HG03460 (cell line): Measurements from ENCODE around the gene VASH2.
"Not testable (repeated sequence)": the region's sequence is repeated elsewhere in the genome, so short reads cannot be mapped to it uniquely, and the experiment has no call there.

Source experiments
- ATAC-seq: cut with Tn5 transposase; IDR thresholded peaks from one replicate; pipeline ENCODE4 v1.9.1; 2021; ENCODE audit not compliant: unreplicated experiment

Gene VASH2

GRCh38 chr1:212979340-212980122 is 29.2 kb downstream of the VASH2 start:
- peak; percentile 51 for ATAC-seq

- ATAC-seq, result no peak
Observed at GRCh38 chr1:212980123-212980785, 29.9 kb downstream of the VASH2 start.

DNA sequence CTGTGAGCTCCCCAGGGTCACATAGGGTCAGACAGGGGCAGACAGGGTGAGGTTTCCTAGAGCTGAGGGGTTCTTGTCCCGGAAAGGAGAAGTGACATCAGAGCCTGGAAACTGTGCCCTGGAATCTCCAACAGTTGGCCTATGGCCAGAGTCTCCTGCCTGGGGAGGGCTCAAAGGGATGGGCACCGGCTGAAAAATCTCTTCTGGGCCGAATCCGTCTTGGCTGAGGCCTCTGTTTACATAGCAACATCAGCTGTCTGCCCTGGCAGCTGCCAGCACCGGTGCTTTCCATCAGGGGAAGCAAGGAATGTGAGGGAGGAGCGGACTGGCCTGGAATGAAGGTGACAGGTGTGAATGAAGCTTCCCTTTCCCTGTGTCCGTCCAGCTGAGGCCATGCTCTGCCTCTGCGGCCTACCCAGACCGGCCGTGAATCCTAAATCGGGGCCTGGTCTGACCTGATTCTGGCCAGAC is 30.7 kb downstream of the VASH2 start:
- ATAC-seq, result no peak

DNA sequence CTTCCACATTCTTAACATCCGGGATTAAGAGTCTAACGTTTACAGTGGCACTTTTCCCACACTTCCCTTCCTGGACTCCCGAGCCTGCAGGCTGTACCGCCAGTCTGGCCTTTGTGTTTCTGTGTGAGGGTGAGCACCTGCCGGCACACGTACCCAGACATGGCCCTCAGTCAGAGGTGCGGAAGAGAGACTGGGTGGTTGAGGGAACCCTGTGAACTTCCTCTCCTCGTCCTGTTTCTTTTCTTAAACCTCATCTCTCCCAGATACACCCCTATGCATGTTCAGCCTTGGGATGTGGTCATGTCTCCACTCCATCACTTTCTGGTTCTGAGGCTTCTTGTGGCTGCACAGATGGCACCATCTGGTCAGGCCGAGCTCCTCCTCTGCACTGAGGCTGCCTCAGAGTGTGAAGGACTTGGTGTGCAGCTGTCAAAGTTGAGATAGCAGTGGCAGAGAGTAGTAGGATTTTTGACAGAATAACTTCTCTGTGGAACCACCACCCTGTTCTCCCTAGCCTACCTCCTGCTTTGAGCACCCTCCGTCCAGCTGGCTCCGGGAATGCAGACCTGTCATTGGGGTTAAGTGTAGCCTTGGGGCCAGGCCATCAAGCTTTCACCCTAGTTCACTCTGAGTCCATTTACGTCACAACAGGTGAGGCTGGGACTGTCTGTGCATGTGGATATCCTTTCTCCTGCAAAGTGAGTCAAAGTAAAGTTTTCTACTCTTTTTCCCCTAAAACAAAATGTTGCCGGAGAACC is 31.4 kb downstream of the VASH2 start:
- peak; percentile 70 for ATAC-seq

DNA sequence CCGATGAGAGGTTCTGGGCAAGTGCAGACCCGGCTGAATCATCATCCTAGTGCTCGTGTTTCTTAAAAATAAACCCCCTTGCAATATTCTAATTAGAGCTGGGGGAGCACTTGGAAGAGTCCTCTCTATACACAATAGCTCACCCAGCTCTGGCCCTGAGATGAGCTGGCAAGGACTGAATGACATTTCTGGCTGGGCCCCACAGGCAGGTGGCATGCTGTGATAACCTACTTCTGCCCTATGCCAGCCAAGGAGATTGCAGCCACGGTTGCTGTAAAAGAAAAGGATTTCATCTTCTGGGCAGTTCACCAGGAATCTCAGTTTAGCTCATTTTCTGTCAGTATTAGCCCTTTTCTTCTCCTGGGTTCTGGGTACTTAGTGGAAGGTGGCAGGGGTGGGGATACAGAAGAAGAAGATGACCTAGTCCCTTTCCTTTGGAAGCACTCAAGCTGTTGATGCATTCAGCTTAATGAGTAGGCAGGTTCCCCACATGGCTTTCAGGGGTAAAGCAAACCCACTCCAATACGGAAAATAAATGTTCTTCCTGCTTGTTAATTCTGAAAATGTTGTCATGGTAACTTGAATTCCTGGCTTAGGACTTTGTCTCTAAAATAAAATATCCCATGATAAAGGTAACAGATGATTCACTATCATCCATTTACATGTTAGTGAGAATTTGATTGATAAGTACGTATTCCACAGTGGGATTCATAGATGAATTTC is 32.2 kb downstream of the VASH2 start:
- no peak for ATAC-seq

GRCh38 chr1:212983482-212983881 is 33.1 kb downstream of the VASH2 start:
- ATAC-seq, result no peak

DNA sequence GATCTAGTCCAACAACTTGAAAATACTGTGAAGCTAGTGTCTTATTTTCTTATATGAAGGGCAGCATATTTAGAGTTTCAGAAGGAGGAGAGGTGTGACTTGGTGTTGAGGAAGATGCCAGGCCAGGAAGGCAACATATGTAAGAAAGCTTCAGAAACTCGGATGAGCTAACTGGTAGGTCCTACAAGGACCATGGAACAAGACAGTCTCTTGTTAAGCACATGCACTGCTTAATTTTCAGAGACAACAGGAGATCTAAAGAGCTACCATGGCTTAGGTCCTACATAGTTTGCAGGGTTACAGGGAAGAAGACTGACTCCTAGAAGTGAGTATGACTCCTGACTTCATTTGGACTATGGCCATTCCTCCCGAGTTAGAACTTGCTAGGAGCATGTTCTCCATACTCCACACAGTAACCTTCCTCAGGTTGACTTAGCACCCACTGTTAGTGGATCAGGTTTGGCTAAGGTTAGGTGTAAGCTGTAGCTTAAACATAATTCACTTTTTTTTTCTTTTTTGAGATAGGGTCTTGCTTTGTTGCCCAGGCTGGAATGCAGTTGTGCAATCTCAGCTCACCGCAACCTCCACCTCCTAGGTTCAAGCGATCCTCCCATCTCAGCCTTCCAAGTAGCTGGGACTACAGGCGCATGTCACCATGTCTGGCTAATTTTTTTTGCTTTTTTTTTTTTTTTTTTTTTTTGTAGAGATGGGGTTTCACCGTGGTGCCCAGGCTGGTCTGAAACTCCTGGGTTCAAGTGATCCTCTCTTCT is 34.4 kb downstream of the VASH2 start:
- ATAC-seq, result no peak

DNA sequence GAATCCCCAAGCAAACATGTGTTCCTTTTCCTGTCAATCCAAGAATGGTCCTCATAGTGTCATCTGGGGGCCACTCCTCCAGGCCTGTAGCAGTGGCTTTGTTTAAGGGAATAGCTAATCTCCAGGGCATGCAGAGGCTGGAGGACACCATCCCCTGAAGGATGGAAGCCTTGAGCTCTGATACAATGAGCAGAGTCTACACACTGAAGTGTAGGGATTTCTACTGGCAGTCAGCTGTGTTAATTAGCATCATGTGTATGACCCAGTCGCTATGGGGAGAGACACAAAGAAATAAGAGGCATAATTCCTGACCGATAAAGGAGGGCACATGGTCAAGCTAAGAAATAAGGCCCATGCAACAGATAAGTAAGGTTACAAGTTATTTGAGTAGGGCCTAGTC is 36.2 kb downstream of the VASH2 start:
- ATAC-seq, result no peak

DNA sequence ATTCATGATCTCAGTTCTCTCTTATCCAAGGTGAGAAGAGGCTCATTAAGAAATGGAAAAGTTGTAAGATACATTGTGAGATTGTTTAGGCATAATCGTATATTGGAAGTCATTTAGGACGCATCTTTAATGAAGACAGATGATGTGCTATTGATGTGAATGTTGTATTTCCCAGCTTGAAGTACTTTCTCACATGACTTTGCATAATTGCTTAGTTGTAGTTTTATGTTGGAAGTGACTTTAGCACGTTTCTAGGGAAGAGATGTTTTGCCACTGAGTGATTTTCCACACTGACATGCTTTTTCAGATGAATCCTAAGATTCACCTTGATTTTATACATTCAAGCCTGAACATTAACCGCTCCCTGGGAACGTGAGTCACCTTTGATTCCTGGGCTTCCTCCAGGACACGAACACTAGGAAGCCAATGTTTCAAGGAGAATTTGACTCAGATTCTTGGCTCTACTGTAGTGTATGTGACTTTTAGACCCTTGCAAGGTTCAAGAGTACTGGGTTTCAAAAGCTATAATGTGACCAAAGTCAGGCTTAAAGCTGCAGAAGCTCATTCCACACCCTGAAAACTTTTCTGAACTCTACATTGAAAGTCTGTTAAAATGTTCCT is 37.5 kb downstream of the VASH2 start:
- ATAC-seq, result no peak

DNA sequence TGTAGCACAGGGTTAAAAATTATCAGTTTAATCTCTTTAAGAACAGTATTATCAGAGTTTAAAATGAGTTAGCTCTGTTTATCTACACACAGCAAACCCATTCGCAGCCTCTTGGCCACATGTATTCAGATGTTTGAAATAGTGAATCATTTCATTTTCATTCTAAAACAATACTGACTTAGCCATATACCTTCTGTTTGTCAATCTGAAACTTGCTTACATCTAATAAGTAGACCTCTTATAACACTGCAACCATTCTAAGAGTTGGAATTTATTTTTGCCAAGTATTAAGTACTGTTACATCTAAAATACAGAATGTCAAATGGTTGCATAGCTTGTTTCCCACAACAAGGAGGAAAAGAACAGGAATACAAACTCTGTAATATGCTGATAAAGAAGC is 39.9 kb downstream of the VASH2 start:
- no peak for ATAC-seq

- not testable (repeated sequence) for ATAC-seq
Observed at GRCh38 chr1:212993960-212994359, 43.6 kb downstream of the VASH2 start.

- ATAC-seq, result no peak
Observed at GRCh38 chr1:212994926-212995325, 44.6 kb downstream of the VASH2 start.

DNA sequence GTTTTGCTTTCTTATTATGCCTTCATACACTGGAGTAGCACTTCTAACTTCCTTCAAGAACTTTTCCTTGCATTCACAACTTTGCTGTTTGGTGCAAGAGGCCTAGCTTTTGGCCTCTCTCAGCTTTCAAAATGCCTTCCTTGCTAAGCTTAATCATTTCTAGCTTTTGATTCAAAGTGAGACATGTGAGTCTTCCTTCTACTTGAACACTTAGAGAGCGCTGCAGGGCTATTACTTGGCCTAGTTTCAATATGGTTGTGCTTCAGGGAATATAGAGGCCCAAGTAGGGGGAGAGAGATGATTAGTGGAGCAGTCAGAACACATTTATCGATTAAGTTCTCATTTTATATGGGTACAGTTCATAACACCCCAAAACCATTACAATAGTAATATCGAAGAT is 52.9 kb downstream of the VASH2 start:
- peak; percentile 64 for ATAC-seq

GRCh38 chr1:213008564-213008963 is 58.2 kb downstream of the VASH2 start:
- ATAC-seq, result peak; percentile 71

DNA sequence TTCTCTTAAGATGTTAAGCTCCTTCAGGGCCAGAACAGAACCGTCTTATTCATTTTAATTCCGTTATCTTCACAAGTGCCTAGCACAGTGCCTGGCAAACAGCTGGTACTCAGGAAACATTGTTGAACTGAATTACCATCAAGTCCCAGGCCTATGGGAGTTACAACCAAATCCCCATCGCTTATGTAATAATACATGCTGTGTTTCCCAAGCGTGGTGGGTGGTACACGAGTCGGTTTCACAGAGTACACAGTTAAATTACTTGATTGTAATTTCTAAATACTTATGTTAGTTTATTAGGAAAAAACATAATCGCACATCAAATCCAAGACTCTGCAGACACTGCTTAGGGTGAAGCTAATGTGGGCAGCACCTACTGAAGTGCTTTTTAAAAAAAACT is 64.3 kb downstream of the VASH2 start:
- ATAC-seq, result no peak

- peak; percentile 96 for ATAC-seq
Observed at GRCh38 chr1:213015099-213016050, 65.0 kb downstream of the VASH2 start, which contains the start of gene ANGEL2. Gene ANGEL2 (minus strand): TSS chr1:213015867. CDS start chr1:213015671, 196 bp downstream.

- ATAC-seq, result no peak
Observed at GRCh38 chr1:213017447-213018273, 67.3 kb downstream of the VASH2 start.

DNA sequence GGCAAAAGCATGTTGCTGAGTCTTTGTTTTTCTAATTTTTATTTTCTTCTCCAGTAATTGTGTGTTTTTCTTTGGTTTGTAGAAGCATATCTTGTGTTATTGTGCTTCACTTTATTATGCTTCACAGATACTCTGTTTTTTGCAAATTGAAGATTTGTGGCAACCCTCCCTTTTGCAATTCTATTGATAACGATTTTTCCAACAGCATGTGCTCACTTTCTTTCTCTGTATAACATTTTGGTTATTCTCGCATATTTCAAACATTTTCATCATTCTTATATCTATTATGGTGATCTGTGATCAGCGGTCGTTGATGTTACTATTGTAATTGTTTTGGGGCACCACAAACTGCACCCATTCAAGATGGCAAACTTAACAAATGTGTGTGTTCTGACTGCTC is 69.1 kb downstream of the VASH2 start:
- no peak for ATAC-seq
